ENCODE data around the gene PTPRU.

Gene PTPRU

DNA sequence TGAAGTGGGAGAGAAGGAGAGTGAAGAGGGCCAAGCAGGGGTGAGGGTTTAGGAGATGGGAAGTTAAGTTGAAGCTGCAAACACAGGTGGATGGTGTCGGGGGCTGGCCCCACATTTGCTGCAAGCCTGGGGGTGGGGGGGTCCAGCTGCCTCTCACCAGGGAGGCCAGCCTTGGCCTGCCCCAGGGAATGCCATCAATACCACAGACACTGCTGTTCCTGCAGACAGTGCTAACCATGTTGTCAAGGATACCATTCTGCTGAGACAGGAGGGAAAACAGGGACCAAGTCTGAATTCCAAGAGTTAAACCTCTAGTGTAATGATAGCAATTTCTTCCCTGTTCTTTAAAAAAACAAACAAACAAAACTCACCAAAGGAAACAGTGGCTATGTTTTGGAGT, 13.6 kb upstream of the PTPRU start:
- no peaks in the 10 kb centered on the region for H3K9me3 ChIP-seq (ENCODE audit: severe bottlenecking)
- no peaks in the 10 kb centered on the region for H3K27me3 ChIP-seq (ENCODE audit: insufficient read depth, low read depth, severe bottlenecking)
- no peak overlapping the region for H3K4me3 ChIP-seq (ENCODE audit: low read depth, low read length)
- H3K36me3 ChIP-seq = peaks cover 18% of the 10 kb centered on the region
- TF ChIP-seq, protein P1, sequence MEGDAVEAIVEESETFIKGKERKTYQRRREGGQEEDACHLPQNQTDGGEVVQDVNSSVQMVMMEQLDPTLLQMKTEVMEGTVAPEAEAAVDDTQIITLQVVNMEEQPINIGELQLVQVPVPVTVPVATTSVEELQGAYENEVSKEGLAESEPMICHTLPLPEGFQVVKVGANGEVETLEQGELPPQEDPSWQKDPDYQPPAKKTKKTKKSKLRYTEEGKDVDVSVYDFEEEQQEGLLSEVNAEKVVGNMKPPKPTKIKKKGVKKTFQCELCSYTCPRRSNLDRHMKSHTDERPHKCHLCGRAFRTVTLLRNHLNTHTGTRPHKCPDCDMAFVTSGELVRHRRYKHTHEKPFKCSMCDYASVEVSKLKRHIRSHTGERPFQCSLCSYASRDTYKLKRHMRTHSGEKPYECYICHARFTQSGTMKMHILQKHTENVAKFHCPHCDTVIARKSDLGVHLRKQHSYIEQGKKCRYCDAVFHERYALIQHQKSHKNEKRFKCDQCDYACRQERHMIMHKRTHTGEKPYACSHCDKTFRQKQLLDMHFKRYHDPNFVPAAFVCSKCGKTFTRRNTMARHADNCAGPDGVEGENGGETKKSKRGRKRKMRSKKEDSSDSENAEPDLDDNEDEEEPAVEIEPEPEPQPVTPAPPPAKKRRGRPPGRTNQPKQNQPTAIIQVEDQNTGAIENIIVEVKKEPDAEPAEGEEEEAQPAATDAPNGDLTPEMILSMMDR (IDR thresholded peaks at IDR 0.05; ENCODE audit: low read depth, low read length) = no peak
- DNase-seq = no peak
- no peak overlapping the region for H3K27ac ChIP-seq

DNA sequence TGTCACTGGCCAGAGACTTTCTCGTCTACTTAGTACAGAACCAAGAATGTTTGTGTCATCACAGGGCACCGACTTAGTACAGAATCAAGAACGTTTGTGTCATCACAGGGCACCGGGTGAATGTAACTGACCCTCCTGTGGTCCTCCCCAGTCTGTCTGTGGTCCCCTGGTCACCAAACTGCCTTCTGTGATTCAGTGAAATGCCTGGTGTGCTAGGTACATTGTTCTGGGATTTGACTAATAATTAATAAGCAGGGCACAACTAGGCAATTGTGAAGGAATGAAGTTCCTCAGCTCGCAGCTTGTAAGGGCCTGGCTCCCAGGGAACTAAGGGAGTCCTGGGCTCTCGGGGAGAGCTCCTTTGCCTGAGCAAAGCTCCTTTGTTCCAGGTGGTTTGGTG, 12.8 kb upstream of the PTPRU start:
- Histone ChIP-seq H3K4me3 (ENCODE audit: low read depth, low read length) (no peak overlapping the region), H3K27ac (no peak overlapping the region), H3K27me3 (ENCODE audit: insufficient read depth, low read depth, severe bottlenecking) (no peaks in the 10 kb centered on the region), H3K36me3 (peaks cover 18% of the 10 kb centered on the region), H3K9me3 (ENCODE audit: severe bottlenecking) (no peaks in the 10 kb centered on the region)
- TF ChIP-seq, protein P1 (IDR thresholded peaks at IDR 0.05; ENCODE audit: low read depth, low read length) = no peak
- DNase-seq = no peak

DNA sequence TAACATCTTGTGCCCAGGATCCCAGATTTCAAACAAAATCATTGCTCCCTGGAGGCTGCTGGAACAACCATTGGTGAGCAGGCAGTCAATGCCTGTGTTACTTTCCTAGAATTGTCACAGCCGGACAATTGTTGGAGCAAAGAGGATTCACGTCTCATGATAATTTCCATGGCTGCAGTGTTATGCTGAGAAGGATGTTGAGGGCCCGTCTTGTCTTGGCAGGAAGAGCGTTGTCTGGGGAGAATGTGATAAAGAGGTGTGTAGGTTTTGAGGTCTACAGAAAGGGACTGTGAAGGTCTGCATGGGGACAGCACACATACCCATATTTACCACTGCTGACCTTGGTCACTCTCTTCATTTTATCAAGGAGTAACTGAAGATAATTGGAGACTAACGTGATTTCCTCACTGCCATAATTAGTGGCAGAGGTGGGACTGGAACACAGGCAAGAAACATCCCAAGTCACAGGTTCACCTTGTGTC, 11.9 kb upstream of the PTPRU start:
- H3K36me3 ChIP-seq = peaks cover 18% of the 10 kb centered on the region
- TF ChIP-seq, protein P1 (IDR thresholded peaks at IDR 0.05; ENCODE audit: low read depth, low read length) = no peak

DNA sequence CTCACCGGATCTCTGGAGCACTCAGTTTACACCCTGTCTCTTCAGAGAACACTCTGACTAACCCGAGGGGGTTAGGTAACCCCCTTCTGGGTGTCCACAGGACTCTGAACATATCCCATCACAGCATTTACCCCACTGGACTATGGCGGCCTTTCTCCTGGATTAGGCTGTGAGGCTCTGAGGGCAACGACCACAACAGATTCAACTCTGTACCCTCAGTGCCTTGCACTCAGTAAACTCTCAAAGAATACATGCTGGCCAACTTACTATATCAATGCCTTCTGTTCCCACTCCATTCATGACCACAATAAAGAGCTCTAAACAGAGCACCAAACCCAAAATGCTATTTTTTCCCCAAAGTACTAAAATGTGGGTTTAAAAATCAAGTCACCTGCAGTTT, 11.0 kb upstream of the PTPRU start:
- no peak for DNase-seq
- Histone ChIP-seq H3K27ac (peak overlapping the region; percentile 82), H3K4me3 (ENCODE audit: low read depth, low read length) (no peak overlapping the region), H3K9me3 (ENCODE audit: severe bottlenecking) (no peaks in the 10 kb centered on the region), H3K36me3 (peaks cover 18% of the 10 kb centered on the region), H3K27me3 (ENCODE audit: insufficient read depth, low read depth, severe bottlenecking) (no peaks in the 10 kb centered on the region)
- TF ChIP-seq, protein P1 (IDR thresholded peaks at IDR 0.05; ENCODE audit: low read depth, low read length) = no peak

More for the DNA sequence above, 11.9 kb upstream of the PTPRU start:
- H3K27me3 ChIP-seq (ENCODE audit: insufficient read depth, low read depth, severe bottlenecking) = no peaks in the 10 kb centered on the region
- no peak overlapping the region for H3K4me3 ChIP-seq (ENCODE audit: low read depth, low read length)
- no peaks in the 10 kb centered on the region for H3K9me3 ChIP-seq (ENCODE audit: severe bottlenecking)
- H3K27ac ChIP-seq = peak overlapping the region; percentile 76
- no peak for DNase-seq

DNA sequence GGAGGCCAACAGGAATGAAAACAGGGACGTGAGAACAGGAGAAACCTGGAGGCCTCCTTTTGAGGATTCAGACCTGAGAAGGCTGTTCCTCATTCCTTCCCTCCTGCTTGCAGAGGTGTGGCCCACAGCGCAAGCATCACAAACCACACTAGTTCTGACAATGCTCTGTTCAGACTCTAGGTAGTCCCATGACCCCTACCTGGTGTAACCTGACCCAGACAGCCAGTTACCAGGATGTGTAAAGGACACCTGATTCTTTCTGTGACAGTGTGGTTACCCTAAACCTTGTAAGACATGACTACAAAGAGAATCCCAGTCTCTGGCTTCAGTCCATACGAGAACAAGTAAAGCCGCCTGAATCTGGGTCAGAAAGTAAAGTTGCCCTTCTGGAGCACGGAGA, 8.8 kb upstream of the PTPRU start:
- Histone ChIP-seq H3K27ac (no peak overlapping the region), H3K9me3 (ENCODE audit: severe bottlenecking) (no peaks in the 10 kb centered on the region), H3K4me3 (ENCODE audit: low read depth, low read length) (no peak overlapping the region), H3K27me3 (ENCODE audit: insufficient read depth, low read depth, severe bottlenecking) (no peaks in the 10 kb centered on the region), H3K36me3 (peaks cover 12% of the 10 kb centered on the region)
- TF ChIP-seq, protein P1 (IDR thresholded peaks at IDR 0.05; ENCODE audit: low read depth, low read length) = no peak
- DNase-seq = no peak

DNA sequence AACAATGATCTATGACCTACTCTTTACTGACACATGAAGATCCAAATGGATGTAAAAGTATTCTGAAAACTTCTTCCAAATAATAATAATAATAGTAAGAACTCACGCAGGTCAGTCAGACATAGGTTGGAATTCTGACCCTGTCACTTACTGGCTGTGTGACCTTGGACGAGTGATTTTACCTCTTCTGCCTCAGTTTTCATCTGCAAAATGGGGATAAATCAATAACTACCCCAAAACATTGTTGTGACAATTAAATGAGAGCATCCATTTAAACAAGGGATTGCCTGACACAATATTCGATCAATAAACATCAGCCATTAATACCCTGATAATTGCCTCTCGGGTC, 6.1 kb upstream of the PTPRU start:
- TF ChIP-seq, protein P1 (IDR thresholded peaks at IDR 0.05; ENCODE audit: low read depth, low read length) = no peak

More for the DNA sequence above, 6.1 kb upstream of the PTPRU start:
- H3K9me3 ChIP-seq (ENCODE audit: severe bottlenecking) = no peaks in the 10 kb centered on the region
- H3K27me3 ChIP-seq (ENCODE audit: insufficient read depth, low read depth, severe bottlenecking) = no peaks in the 10 kb centered on the region
- H3K36me3 ChIP-seq = no peaks in the 10 kb centered on the region
- H3K4me3 ChIP-seq (ENCODE audit: low read depth, low read length) = peak overlapping the region; percentile 96
- H3K27ac ChIP-seq = peak overlapping the region; percentile 78; the same call in 1 of the 2 replicates
- DNase-seq = no peak
